ENCODE data around the gene UCN.

- TF ChIP-seq CTCF (conservative IDR thresholded peaks at IDR 0.05) = no peak
- no peak for TF ChIP-seq EZH2 (IDR thresholded peaks at IDR 0.05; ENCODE audit: low read depth)
These were observed 15.5 kb upstream of the UCN start for GRCh38 chr2:27323596-27324285.

Measured in PC-9 (cell line).